22Rv1 (cell line): ENCODE data around the gene RNF212B.

ENCODE experiments used
- CTCF ChIP-seq: fragments of 450-650 bp; IDR thresholded peaks from 2 replicates; pipeline ENCODE4 v1.5.1; 2017; ENCODE audit warnings: mild to moderate bottlenecking
- ZFX ChIP-seq: fragments of 450-650 bp; IDR thresholded peaks from 2 replicates; pipeline ENCODE4 v1.6.1; 2017; ENCODE audit warnings: antibody characterized with exemption, borderline replicate concordance

GRCh38 chr14:23228812-23229211 lies 8.9 kb upstream of the RNF212B start:
- TF ChIP-seq CTCF (no peak), ZFX (no peak)
